B cell (primary cell): Measurements from ENCODE around the gene TSHR. TPM values are rescaled to one million over a fixed set of nuclear protein-coding genes. Genes with fewer than 3 reads are reported as not detected.

Source experiments
- ATAC-seq: fragments of 200-7000 bp; cut with Tn5 transposase; one replicate; pipeline ENCODE4 v1.10.0; 2021; ENCODE audit warnings: low read depth, mild to moderate bottlenecking, moderate number of reproducible peaks, moderate library complexity
- CTCF ChIA-PET: fragments of 350-600 bp; sonication (Branson Sonifier 250); formaldehyde crosslinking; loops from one replicate; lab custom pipeline; 2021; ENCODE audit warnings: antibody characterized with exemption, inconsistent platforms; lab: Charles Lee
- POLR2A ChIA-PET: fragments of 350-600 bp; sonication (Branson Sonifier 250); formaldehyde crosslinking; loops from one replicate; lab custom pipeline; 2021; ENCODE audit warnings: antibody characterized with exemption; lab: Charles Lee
- DNase-seq: peaks from one replicate; pipeline ENCODE4 v3.0.0; 2013
- H2AFZ ChIP-seq: 2 replicates; pipeline ENCODE4 v1.6.1; 2012; ENCODE audit warnings: mild to moderate bottlenecking, low read depth, low read length; ENCODE audit not compliant: insufficient read depth, poor library complexity, severe bottlenecking
- H3K27ac ChIP-seq, 2 donors: 1 replicate in 1 of 2; 2 replicates in 1 of 2; pipeline ENCODE4 v1.5.1; 2012 to 2013; ENCODE audit warnings: low read length in 2 of 2, mild to moderate bottlenecking in 2 of 2, moderate library complexity in 1 of 2
- H3K27me3 ChIP-seq, 4 experiments: fragments of 200-600 bp in 1 of 4; sonication (generic) in 1 of 4; replicated peaks in 1 of 4; 1 replicate in 2 of 4; 2 replicates in 2 of 4; pipeline versions ENCODE4 v1.6.1 to v1.7.0; 2013 to 2016; ENCODE audit warnings: low read length in 3 of 4, mild to moderate bottlenecking in 2 of 4, mixed read lengths in 1 of 4, moderate library complexity in 1 of 4; ENCODE audit not compliant: insufficient read depth in 4 of 4, control insufficient read depth in 3 of 4; ENCODE audit errors: control extremely low read depth in 1 of 4
- H3K36me3 ChIP-seq, 2 experiments: replicated peaks in 1 of 2; 1 replicate in 1 of 2; 2 replicates in 1 of 2; pipeline versions ENCODE4 v1.6.1 to v1.7.1; 2013; ENCODE audit warnings: low read length in 1 of 2; ENCODE audit not compliant: insufficient read depth in 2 of 2, control insufficient read depth in 1 of 2; ENCODE audit errors: control extremely low read depth in 1 of 2, extremely low read depth in 1 of 2
- H3K4me1 ChIP-seq, 2 donors: fragments of 200-600 bp in 1 of 2; sonication (generic) in 1 of 2; 1 replicate in 1 of 2; 2 replicates in 1 of 2; pipeline versions ENCODE4 v1.5.1 to v1.6.1; 2013 to 2017; ENCODE audit warnings: low read length in 2 of 2; ENCODE audit not compliant: control insufficient read depth in 2 of 2, insufficient read depth in 2 of 2
- H3K4me2 ChIP-seq: replicated peaks from 2 replicates; pipeline ENCODE3; 2012; ENCODE audit warnings: mild to moderate bottlenecking, low read depth, low read length; ENCODE audit not compliant: poor library complexity, severe bottlenecking
- H3K4me3 ChIP-seq, 5 experiments: fragments of 200-600 bp in 1 of 5; sonication (generic) in 1 of 5; 1 replicate in 3 of 5; 2 replicates in 2 of 5; pipeline versions ENCODE4 v1.5.1 to v1.7.0; 2011 to 2016; ENCODE audit warnings: low read length in 4 of 5, mild to moderate bottlenecking in 4 of 5, low read depth in 2 of 5, control low read depth in 1 of 5, moderate library complexity in 1 of 5; ENCODE audit not compliant: insufficient read depth in 1 of 5; ENCODE audit errors: control extremely low read depth in 1 of 5, extremely low read depth in 1 of 5
- H3K79me2 ChIP-seq: fragments of 200-600 bp; sonication (generic); one replicate; pipeline ENCODE4 v1.6.0; 2016; ENCODE audit warnings: low read length; ENCODE audit not compliant: control insufficient read depth, insufficient read depth
- H3K9ac ChIP-seq: fragments of 200-600 bp; sonication (generic); 2 replicates; pipeline ENCODE4 v1.6.1; 2017; ENCODE audit warnings: mild to moderate bottlenecking, low read length, moderate library complexity
- H3K9me3 ChIP-seq, 3 donors: one replicate each; pipeline versions ENCODE4 v1.6.1 to v1.7.1; 2013; ENCODE audit warnings: low read length in 2 of 3; ENCODE audit not compliant: control insufficient read depth in 2 of 3, insufficient read depth in 1 of 3; ENCODE audit errors: control extremely low read depth in 1 of 3
- H4K20me1 ChIP-seq: 2 replicates; pipeline ENCODE4 v1.6.0; 2012; ENCODE audit warnings: mild to moderate bottlenecking, low read length; ENCODE audit not compliant: insufficient read depth, control insufficient read depth, poor library complexity, severe bottlenecking
- H3K27ac Mint-ChIP-seq: one replicate; pipeline ENCODE4 v1.8.0; 2021; ENCODE audit warnings: mixed read lengths
- H3K27me3 Mint-ChIP-seq: one replicate; pipeline ENCODE4 v1.8.0; 2021; ENCODE audit warnings: mixed read lengths
- H3K4me1 Mint-ChIP-seq: one replicate; pipeline ENCODE4 v1.8.0; 2021; ENCODE audit warnings: mixed read lengths
- H3K4me3 Mint-ChIP-seq: one replicate; pipeline ENCODE4 v1.8.0; 2021; ENCODE audit warnings: mixed read lengths
- H3K9me3 Mint-ChIP-seq: one replicate; pipeline ENCODE4 v1.8.0; 2022; ENCODE audit warnings: mixed read lengths; ENCODE audit not compliant: insufficient read depth
- CTCF ChIP-seq: fragments of 200-600 bp; IDR thresholded peaks from one replicate; pipeline ENCODE4 v1.8.0; 2022; ENCODE audit warnings: antibody characterized with exemption, mild to moderate bottlenecking
- EZH2 ChIP-seq: IDR thresholded peaks from 2 replicates; pipeline ENCODE4 v1.6.1; 2012; ENCODE audit warnings: borderline replicate concordance, low read depth, mild to moderate bottlenecking, moderate library complexity, low read length; ENCODE audit not compliant: insufficient read depth, poor library complexity, severe bottlenecking
- WGBS: methylation state at CpG from one replicate; pipeline ENCODE4 v1.1.5; 2013; ENCODE audit warnings: missing lambda C conversion rate; ENCODE audit not compliant: insufficient coverage; 5-methylcytosine and 5-hydroxymethylcytosine counted together
- intact Hi-C: fragments of 100-400 bp; cut with micrococcal nuclease; formaldehyde crosslinking; loops from one replicate; pipeline ENCODE4 v1.10.0; 2022
- polyA plus RNA-seq: library from polyadenylated mRNA; depleted of rRNA; stranded (reverse); fragments of >200 nt; gene quantifications from 2 replicates; pipeline ENCODE4 v1.2.3, GENCODE V29; 2012
- total RNA-seq, 2 donors: library from RNA; stranded (reverse); fragments of 120-200 nt in 1 of 2; gene quantifications; 1 replicate in 1 of 2; 2 replicates in 1 of 2; pipeline versions ENCODE4 v1.2.3 to v1.2.4, GENCODE V29; 2013 to 2022

TSHR gene
- total and polyA plus RNA-seq, 2 donors (not counting 1 experiment from before 2014, with no cell fraction given) = 0.15 to 0.37 TPM

GRCh38 chr14:81004575-81004974 is 49.2 kb downstream of the TSHR start:
- no peak overlapping the region for H2AFZ ChIP-seq
- DNase-seq = no peak
- no peak overlapping the region for H3K4me2 ChIP-seq
- intact Hi-C loops = no loop called here
- no peaks in the 10 kb centered on the region for H3K36me3 ChIP-seq
- no peaks in the 10 kb centered on the region for H3K4me1 ChIP-seq
- no peaks in the 10 kb centered on the region for H3K9me3 ChIP-seq
- no CpG with 5 or more reads among the region's 1 CpG for WGBS
- H3K27ac Mint-ChIP-seq = no peak overlapping the region
- no peak for TF ChIP-seq EZH2
- TF ChIP-seq CTCF = no peak
- H3K9me3 Mint-ChIP-seq = no peaks in the 10 kb centered on the region
- H3K27me3 ChIP-seq = no peaks in the 10 kb centered on the region
- ChIA-PET CTCF (no interaction called here), POLR2A (no interaction called here)
- no peaks in the 10 kb centered on the region for H3K4me1 Mint-ChIP-seq
- no peak overlapping the region for H3K4me3 Mint-ChIP-seq
- H4K20me1 ChIP-seq = no peaks in the 10 kb centered on the region
- ATAC-seq = no peak
- H3K27me3 Mint-ChIP-seq = peaks cover 8% of the 10 kb centered on the region
- H3K27ac ChIP-seq = no peak overlapping the region
- no peaks in the 10 kb centered on the region for H3K79me2 ChIP-seq
- H3K9ac ChIP-seq = no peak overlapping the region
- no peak overlapping the region for H3K4me3 ChIP-seq

- CTCF ChIA-PET = interaction anchor here (1.1 kb wide), 1 partner anchor 18 kb away, joined by 3 read pairs; no protein-coding TSS in a partner anchor
- no peak overlapping the region for H2AFZ ChIP-seq
- no peak overlapping the region for H3K4me2 ChIP-seq
- H3K27ac ChIP-seq = no peak overlapping the region
- H3K79me2 ChIP-seq = no peaks in the 10 kb centered on the region
- H3K9me3 ChIP-seq = no peaks in the 10 kb centered on the region
- TF ChIP-seq EZH2 (no peak), CTCF (no peak)
- ATAC-seq (no peak), DNase-seq (no peak)
- no peaks in the 10 kb centered on the region for H4K20me1 ChIP-seq
- H3K36me3 ChIP-seq = no peaks in the 10 kb centered on the region
- POLR2A ChIA-PET = no interaction called here
- Mint-ChIP-seq H3K4me3 (no peak overlapping the region), H3K27ac (no peak overlapping the region), H3K27me3 (peaks cover 5% of the 10 kb centered on the region), H3K9me3 (no peaks in the 10 kb centered on the region), H3K4me1 (no peaks in the 10 kb centered on the region)
- no peak overlapping the region for H3K4me3 ChIP-seq
- H3K4me1 ChIP-seq = no peaks in the 10 kb centered on the region
- H3K9ac ChIP-seq = no peak overlapping the region
- intact Hi-C loops = no loop called here
- 82% methylated on average over 5 of the region's 8 CpGs for WGBS
- no peaks in the 10 kb centered on the region for H3K27me3 ChIP-seq
Measured at GRCh38 chr14:81005540-81006228, 50.3 kb downstream of the TSHR start.
